AG09309 (cell line): Measurements from ENCODE around the gene CENPP.

Experiments used
- DNase-seq: peaks from one replicate; pipeline ENCODE4 v3.0.0-alpha.2; 2010; ENCODE audit warnings: low read depth
- H3K4me3 ChIP-seq: 2 replicates; pipeline ENCODE4 v1.5.1; 2011; ENCODE audit warnings: mild to moderate bottlenecking, low read depth, low read length, moderate library complexity; ENCODE audit not compliant: control insufficient read depth
- TF ChIP-seq, protein P1 (sequence below): IDR thresholded peaks from 2 replicates; pipeline ENCODE4 v1.5.1; 2011; ENCODE audit warnings: mild to moderate bottlenecking, low read depth, low read length, inconsistent platforms; ENCODE audit not compliant: insufficient read depth, control insufficient read depth; ENCODE audit errors: missing control alignments

The CENPP gene

GRCh38 chr9:92478783-92479182 is 153.0 kb downstream of the CENPP start:
- TF ChIP-seq, protein P1, sequence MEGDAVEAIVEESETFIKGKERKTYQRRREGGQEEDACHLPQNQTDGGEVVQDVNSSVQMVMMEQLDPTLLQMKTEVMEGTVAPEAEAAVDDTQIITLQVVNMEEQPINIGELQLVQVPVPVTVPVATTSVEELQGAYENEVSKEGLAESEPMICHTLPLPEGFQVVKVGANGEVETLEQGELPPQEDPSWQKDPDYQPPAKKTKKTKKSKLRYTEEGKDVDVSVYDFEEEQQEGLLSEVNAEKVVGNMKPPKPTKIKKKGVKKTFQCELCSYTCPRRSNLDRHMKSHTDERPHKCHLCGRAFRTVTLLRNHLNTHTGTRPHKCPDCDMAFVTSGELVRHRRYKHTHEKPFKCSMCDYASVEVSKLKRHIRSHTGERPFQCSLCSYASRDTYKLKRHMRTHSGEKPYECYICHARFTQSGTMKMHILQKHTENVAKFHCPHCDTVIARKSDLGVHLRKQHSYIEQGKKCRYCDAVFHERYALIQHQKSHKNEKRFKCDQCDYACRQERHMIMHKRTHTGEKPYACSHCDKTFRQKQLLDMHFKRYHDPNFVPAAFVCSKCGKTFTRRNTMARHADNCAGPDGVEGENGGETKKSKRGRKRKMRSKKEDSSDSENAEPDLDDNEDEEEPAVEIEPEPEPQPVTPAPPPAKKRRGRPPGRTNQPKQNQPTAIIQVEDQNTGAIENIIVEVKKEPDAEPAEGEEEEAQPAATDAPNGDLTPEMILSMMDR: no peak
- DNase-seq: no peak
- H3K4me3 ChIP-seq: no peak overlapping the region

GRCh38 chr9:92479346-92479745 is 153.6 kb downstream of the CENPP start:
- no peak for DNase-seq
- TF ChIP-seq, protein P1: no peak
- no peak overlapping the region for H3K4me3 ChIP-seq

DNA sequence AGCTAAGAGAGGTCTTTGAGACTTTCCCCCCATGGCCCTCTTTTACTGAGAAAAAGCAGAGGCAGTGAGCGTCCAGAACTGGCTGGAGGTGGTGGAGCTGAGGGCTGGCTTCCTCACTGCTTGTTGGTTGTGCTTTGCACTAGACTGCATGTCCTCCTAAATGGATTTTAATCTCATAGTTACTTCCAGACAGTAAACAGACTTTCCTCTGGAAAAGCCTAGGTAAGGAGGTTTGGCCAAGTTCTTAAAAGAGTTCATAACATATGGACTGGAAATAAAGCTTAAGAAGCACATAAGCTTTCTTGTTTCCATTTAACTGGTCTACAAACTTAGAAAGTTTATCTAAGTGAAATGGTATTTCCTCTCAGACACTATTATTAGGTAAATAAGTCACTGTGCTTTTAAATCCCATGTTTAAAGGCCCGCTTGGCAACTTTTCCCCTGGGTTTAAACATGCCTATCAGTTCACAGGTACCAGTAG is 154.6 kb downstream of the CENPP start:
- no peak overlapping the region for H3K4me3 ChIP-seq
- DNase-seq: no peak
- TF ChIP-seq, protein P1: no peak

GRCh38 chr9:92480986-92481633 is 155.4 kb downstream of the CENPP start:
- H3K4me3 ChIP-seq: no peak overlapping the region
- TF ChIP-seq, protein P1: no peak
- DNase-seq: no peak

GRCh38 chr9:92482329-92482728 is 156.6 kb downstream of the CENPP start, which contains the start of gene ASPN:
ASPN (minus strand) TSS chr9:92482506.
- no peak within 1 kb of the TSS for H3K4me3 ChIP-seq
- DNase-seq: peak; percentile 67
- TF ChIP-seq, protein P1: no peak

DNA sequence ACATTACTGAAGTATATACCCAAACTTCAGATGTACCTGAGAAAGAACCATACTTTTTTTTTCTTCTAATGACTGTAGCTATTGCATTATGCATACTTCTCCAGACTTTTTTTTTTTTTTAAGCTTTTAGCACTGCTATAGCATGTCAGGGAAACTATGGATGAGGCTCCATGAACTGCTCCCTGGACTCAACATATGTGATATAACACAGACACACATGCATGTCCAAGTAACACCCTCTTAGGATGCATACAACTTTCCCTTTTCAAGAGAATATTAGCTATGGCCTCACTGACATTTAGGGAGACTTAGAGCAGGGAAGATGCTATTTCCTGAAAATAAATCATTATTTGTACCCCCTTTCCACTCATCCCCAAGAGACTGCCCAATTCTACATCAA is 157.1 kb downstream of the CENPP start:
- TF ChIP-seq, protein P1: no peak
- no peak for DNase-seq
- no peak overlapping the region for H3K4me3 ChIP-seq
